ENCODE results near the gene ITIH4. TPM values are rescaled to one million over a fixed set of nuclear protein-coding genes. Genes with fewer than 3 reads are reported as not detected.

The ITIH4 gene
- polyA plus RNA-seq, 1 of the 3 experiments (the other 2 are of a cell fraction) = 2.0 TPM

DNA sequence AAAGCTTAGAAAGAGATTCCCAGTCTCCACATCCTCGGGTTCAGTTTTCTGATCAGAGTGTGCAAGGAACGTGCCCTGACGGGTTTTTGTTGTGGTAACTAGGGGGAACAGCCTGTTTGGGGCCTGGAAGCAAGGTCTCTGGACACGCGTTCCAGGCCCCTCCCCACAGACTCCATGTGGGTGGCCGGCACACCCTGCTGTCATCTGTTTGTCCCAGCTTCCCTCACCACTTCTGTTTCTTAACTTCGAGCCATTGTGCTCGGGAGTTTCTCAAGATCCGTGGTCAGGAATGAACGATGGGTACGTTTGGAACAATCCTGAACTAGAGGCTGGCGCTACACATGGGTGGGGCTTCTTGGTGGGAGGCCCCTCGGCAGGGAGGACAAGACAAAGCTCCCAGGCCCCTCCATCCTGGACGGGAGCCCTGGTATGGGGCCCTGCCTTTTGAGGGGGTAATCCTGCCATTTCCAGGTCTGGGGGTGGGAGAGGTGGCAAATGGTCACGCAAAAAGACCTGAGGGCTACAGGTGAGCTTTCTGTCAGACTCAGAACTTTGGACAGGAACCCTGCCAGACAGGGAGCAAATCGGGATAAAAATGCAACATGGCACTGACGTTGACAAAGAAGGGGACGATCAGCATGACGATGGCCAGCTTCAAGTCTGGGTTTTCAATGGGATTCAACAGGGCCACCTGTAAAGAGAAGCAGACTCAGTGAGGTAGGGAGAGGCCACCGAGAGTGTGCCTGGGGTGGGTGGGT lies 12.8 kb upstream of the ITIH4 start (continued):
- TF ChIP-seq RCOR1 (IDR thresholded peaks at IDR 0.05; ENCODE audit: low read length) = no peak

DNA sequence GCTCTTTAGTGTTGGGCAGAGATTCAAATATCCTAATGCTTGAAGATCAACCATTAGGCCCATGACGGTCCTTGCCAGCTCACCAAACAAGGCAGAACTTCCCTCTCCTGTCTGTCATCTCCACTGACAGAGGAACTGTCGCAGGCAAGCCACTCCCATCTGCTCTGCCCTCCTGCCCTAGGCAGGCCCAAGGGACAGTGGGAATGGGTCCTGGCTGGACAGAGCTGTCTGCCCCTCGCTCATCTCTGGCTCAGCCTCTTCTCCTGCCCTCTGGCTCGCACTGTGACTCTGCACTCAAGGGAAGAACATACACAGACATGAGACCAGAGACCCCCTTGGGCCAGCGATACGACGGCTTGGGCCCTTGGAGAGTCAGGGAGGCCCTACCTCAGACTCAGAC lies 12.0 kb upstream of the ITIH4 start:
- 79% methylated on average over 7 of the region's 7 CpGs for WGBS (ENCODE audit: low lambda C conversion rate)
- Histone ChIP-seq H3K79me2 (ENCODE audit: insufficient read depth) (no peaks in the 10 kb centered on the region), H4K20me1 (ENCODE audit: insufficient read depth) (no peaks in the 10 kb centered on the region), H3K9me3 (no peaks in the 10 kb centered on the region), H3K4me2 (no peak overlapping the region), H3K9me2 (no peaks in the 10 kb centered on the region), H3K4me3 (ENCODE audit: low read depth in 2 of 2, low read length in 1 of 2) (no peak overlapping the region), H3K27me3 (ENCODE audit: insufficient read depth) (no peaks in the 10 kb centered on the region), H3K4me1 (ENCODE audit: control insufficient read depth in 1 of 2, insufficient read depth in 2 of 2, low read depth in 1 of 2, low read length in 1 of 2) (no peaks in the 10 kb centered on the region), H2AFZ (ENCODE audit: low read depth) (no peak overlapping the region), H3K9ac (no peak overlapping the region), H3K27ac (ENCODE audit: low read depth in 2 of 2, low read length in 1 of 2) (no peak overlapping the region), H3F3A (replicated peaks; ENCODE audit: insufficient read depth) (no peaks in the 10 kb centered on the region), H3K36me3 (replicated peaks in 1 of 2; ENCODE audit: control insufficient read depth in 1 of 2, insufficient read depth in 2 of 2, low read length in 1 of 2) (peaks cover 0 to 21% of the 10 kb centered on the region in 2 experiments)
- TF ChIP-seq TAF1 (IDR thresholded peaks at IDR 0.05; ENCODE audit: borderline replicate concordance, low read depth, low read length) = no peak
- TF ChIP-seq, protein P1, sequence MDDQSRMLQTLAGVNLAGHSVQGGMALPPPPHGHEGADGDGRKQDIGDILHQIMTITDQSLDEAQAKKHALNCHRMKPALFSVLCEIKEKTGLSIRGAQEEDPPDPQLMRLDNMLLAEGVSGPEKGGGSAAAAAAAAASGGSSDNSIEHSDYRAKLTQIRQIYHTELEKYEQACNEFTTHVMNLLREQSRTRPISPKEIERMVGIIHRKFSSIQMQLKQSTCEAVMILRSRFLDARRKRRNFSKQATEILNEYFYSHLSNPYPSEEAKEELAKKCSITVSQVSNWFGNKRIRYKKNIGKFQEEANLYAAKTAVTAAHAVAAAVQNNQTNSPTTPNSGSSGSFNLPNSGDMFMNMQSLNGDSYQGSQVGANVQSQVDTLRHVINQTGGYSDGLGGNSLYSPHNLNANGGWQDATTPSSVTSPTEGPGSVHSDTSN (IDR thresholded peaks at IDR 0.05) = no peak
- TF ChIP-seq, protein P2, sequence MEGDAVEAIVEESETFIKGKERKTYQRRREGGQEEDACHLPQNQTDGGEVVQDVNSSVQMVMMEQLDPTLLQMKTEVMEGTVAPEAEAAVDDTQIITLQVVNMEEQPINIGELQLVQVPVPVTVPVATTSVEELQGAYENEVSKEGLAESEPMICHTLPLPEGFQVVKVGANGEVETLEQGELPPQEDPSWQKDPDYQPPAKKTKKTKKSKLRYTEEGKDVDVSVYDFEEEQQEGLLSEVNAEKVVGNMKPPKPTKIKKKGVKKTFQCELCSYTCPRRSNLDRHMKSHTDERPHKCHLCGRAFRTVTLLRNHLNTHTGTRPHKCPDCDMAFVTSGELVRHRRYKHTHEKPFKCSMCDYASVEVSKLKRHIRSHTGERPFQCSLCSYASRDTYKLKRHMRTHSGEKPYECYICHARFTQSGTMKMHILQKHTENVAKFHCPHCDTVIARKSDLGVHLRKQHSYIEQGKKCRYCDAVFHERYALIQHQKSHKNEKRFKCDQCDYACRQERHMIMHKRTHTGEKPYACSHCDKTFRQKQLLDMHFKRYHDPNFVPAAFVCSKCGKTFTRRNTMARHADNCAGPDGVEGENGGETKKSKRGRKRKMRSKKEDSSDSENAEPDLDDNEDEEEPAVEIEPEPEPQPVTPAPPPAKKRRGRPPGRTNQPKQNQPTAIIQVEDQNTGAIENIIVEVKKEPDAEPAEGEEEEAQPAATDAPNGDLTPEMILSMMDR (IDR thresholded peaks at IDR 0.05) = no peak
- no peak for TF ChIP-seq MEF2A (IDR thresholded peaks at IDR 0.05; ENCODE audit: borderline replicate concordance, low read depth)
- TF ChIP-seq GATA2 (CRISPR knock-in tag; IDR thresholded peaks at IDR 0.05) = no peak
- DNase-seq = no peak
- ChIA-PET CTCF (interaction anchor here (0.7 to 1.2 kb wide), 3 partner anchors 8 to 354 kb away, joined by 3 to 4 read pairs (median 3); no protein-coding TSS in a partner anchor), POLR2A (no interaction called here)

DNA sequence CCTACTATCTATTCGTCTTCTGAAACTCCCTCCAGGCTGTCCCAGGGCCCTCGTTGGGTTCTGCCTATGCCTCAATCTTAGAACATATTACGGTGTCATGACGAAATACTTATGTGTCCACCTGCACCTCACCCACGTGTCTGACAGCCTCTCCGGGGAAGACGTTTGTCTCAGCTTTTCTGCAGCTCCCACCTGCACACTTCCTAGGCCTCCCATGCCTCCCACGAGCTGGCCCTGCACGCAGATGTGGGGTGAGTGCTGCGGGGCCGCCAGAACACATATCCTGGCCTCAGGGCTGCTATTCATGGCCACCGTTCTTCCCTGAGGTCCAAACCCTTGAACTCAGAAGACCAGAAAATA lies 11.5 kb upstream of the ITIH4 start:
- Histone ChIP-seq H3K79me2 (ENCODE audit: insufficient read depth) (no peaks in the 10 kb centered on the region), H3K9ac (no peak overlapping the region), H2AFZ (ENCODE audit: low read depth) (no peak overlapping the region), H3K4me3 (ENCODE audit: low read depth in 2 of 2, low read length in 1 of 2) (no peak overlapping the region), H3K9me2 (no peaks in the 10 kb centered on the region), H4K20me1 (ENCODE audit: insufficient read depth) (no peaks in the 10 kb centered on the region), H3K27me3 (ENCODE audit: insufficient read depth) (no peaks in the 10 kb centered on the region), H3K4me2 (no peak overlapping the region), H3K36me3 (replicated peaks in 1 of 2; ENCODE audit: control insufficient read depth in 1 of 2, insufficient read depth in 2 of 2, low read length in 1 of 2) (peaks cover 0 to 21% of the 10 kb centered on the region in 2 experiments), H3K9me3 (no peaks in the 10 kb centered on the region), H3K4me1 (ENCODE audit: control insufficient read depth in 1 of 2, insufficient read depth in 2 of 2, low read depth in 1 of 2, low read length in 1 of 2) (no peaks in the 10 kb centered on the region), H3F3A (replicated peaks; ENCODE audit: insufficient read depth) (no peaks in the 10 kb centered on the region), H3K27ac (ENCODE audit: low read depth in 2 of 2, low read length in 1 of 2) (no peak overlapping the region)
- ChIA-PET CTCF (interaction anchor here (0.7 to 1.5 kb wide), 4 partner anchors 11 to 354 kb away, joined by 3 read pairs; no protein-coding TSS in a partner anchor), POLR2A (interaction anchor here (0.6 kb wide), 1 partner anchor 290 kb away, joined by 4 read pairs; no protein-coding TSS in a partner anchor)
- WGBS (ENCODE audit: low lambda C conversion rate) = 88% methylated on average over 12 of the region's 12 CpGs
- no peak for DNase-seq
- TF ChIP-seq, protein P2 (IDR thresholded peaks at IDR 0.05) = no peak
- TF ChIP-seq POLR2AphosphoS5 (IDR thresholded peaks at IDR 0.05; ENCODE audit: low read depth, low read length) (no peak), MXI1 (IDR thresholded peaks at IDR 0.05; ENCODE audit: low read depth, low read length) (no peak), CHD2 (IDR thresholded peaks at IDR 0.05; ENCODE audit: low read length, partially characterized antibody) (no peak)
- TF ChIP-seq, protein P3, sequence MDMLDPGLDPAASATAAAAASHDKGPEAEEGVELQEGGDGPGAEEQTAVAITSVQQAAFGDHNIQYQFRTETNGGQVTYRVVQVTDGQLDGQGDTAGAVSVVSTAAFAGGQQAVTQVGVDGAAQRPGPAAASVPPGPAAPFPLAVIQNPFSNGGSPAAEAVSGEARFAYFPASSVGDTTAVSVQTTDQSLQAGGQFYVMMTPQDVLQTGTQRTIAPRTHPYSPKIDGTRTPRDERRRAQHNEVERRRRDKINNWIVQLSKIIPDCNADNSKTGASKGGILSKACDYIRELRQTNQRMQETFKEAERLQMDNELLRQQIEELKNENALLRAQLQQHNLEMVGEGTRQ (IDR thresholded peaks at IDR 0.05; ENCODE audit: borderline replicate concordance, low read depth, low read length) = no peak
- TF ChIP-seq, protein P4, sequence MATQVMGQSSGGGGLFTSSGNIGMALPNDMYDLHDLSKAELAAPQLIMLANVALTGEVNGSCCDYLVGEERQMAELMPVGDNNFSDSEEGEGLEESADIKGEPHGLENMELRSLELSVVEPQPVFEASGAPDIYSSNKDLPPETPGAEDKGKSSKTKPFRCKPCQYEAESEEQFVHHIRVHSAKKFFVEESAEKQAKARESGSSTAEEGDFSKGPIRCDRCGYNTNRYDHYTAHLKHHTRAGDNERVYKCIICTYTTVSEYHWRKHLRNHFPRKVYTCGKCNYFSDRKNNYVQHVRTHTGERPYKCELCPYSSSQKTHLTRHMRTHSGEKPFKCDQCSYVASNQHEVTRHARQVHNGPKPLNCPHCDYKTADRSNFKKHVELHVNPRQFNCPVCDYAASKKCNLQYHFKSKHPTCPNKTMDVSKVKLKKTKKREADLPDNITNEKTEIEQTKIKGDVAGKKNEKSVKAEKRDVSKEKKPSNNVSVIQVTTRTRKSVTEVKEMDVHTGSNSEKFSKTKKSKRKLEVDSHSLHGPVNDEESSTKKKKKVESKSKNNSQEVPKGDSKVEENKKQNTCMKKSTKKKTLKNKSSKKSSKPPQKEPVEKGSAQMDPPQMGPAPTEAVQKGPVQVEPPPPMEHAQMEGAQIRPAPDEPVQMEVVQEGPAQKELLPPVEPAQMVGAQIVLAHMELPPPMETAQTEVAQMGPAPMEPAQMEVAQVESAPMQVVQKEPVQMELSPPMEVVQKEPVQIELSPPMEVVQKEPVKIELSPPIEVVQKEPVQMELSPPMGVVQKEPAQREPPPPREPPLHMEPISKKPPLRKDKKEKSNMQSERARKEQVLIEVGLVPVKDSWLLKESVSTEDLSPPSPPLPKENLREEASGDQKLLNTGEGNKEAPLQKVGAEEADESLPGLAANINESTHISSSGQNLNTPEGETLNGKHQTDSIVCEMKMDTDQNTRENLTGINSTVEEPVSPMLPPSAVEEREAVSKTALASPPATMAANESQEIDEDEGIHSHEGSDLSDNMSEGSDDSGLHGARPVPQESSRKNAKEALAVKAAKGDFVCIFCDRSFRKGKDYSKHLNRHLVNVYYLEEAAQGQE (IDR thresholded peaks at IDR 0.05; ENCODE audit: low read depth, low read length) = no peak

Measured in SK-N-SH (cell line).